Occipital lobe (tissue), 2 donors: Measurements from ENCODE around the gene TFRC. TPM values are rescaled to one million over a fixed set of nuclear protein-coding genes. Genes with fewer than 3 reads are reported as not detected.
"Not testable (repeated sequence)": the region's sequence is repeated elsewhere in the genome, so short reads cannot be mapped to it uniquely, and the experiment has no call there.

Source experiments
- DNase-seq: peaks from one replicate; lab custom pipeline; 2025; lab: John Stamatoyannopoulos, UW
- total RNA-seq: library from RNA; depleted of rRNA; stranded (reverse); fragments of >200 nt; gene quantifications from one replicate; pipeline ENCODE4 v1.2.3, GENCODE V29; 2014

The TFRC gene
- 113 TPM for total RNA-seq

GRCh38 chr3:196081834-196082618, at the start of gene TFRC:
Gene TFRC (minus strand): TSS chr3:196082090. CDS start chr3:196077099, 4,991 bp downstream.
- DNase-seq, result peak; percentile 92

- no peak for DNase-seq
Observed at GRCh38 chr3:196128172-196128843, 46.4 kb upstream of the TFRC start.

GRCh38 chr3:196127308-196128040, 45.6 kb upstream of the TFRC start:
- no peak for DNase-seq

- no peak for DNase-seq
Observed at GRCh38 chr3:196124608-196125007, 42.7 kb upstream of the TFRC start.

GRCh38 chr3:196122688-196123046, 40.8 kb upstream of the TFRC start:
- DNase-seq, result no peak

GRCh38 chr3:196122021-196122687, 40.3 kb upstream of the TFRC start:
- no peak for DNase-seq

GRCh38 chr3:196121066-196121465, 39.2 kb upstream of the TFRC start:
- no peak for DNase-seq

- DNase-seq, result no peak
Observed at GRCh38 chr3:196120291-196120951, 38.5 kb upstream of the TFRC start.

- DNase-seq, result no peak
Observed at GRCh38 chr3:196117809-196118208, 35.9 kb upstream of the TFRC start.

GRCh38 chr3:196115678-196116083, 33.8 kb upstream of the TFRC start:
- DNase-seq, result no peak

- DNase-seq, result no peak
Observed at GRCh38 chr3:196111939-196112386, 30.1 kb upstream of the TFRC start.

GRCh38 chr3:196108075-196108743, 26.3 kb upstream of the TFRC start:
- no peak for DNase-seq

- DNase-seq, result not testable (repeated sequence)
Observed at GRCh38 chr3:196104707-196105106, 22.8 kb upstream of the TFRC start.

- DNase-seq, result not testable (repeated sequence)
Observed at GRCh38 chr3:196098365-196098980, 16.6 kb upstream of the TFRC start.

GRCh38 chr3:196097373-196098154, 15.7 kb upstream of the TFRC start:
- DNase-seq, result no peak

- DNase-seq, result no peak
Observed at GRCh38 chr3:196096382-196096953, 14.6 kb upstream of the TFRC start.

- no peak for DNase-seq
Observed at GRCh38 chr3:196093317-196094111, 11.6 kb upstream of the TFRC start.

- no peak for DNase-seq
Observed at GRCh38 chr3:196087906-196088305, 6.0 kb upstream of the TFRC start.
